EH (cell line): ENCODE measurements around the gene DARS1.
A peak's percentile ranks its signal among the peaks of the same experiment; 100 is the strongest.
"Not testable (repeated sequence)": the region's sequence is repeated elsewhere in the genome, so short reads cannot be mapped to it uniquely, and the experiment has no call there.

Experiments used
- DNase-seq: peaks from one replicate; pipeline ENCODE4 v3.0.0-alpha.2; 2015; ENCODE audit warnings: low read depth

The DARS1 gene

DNA sequence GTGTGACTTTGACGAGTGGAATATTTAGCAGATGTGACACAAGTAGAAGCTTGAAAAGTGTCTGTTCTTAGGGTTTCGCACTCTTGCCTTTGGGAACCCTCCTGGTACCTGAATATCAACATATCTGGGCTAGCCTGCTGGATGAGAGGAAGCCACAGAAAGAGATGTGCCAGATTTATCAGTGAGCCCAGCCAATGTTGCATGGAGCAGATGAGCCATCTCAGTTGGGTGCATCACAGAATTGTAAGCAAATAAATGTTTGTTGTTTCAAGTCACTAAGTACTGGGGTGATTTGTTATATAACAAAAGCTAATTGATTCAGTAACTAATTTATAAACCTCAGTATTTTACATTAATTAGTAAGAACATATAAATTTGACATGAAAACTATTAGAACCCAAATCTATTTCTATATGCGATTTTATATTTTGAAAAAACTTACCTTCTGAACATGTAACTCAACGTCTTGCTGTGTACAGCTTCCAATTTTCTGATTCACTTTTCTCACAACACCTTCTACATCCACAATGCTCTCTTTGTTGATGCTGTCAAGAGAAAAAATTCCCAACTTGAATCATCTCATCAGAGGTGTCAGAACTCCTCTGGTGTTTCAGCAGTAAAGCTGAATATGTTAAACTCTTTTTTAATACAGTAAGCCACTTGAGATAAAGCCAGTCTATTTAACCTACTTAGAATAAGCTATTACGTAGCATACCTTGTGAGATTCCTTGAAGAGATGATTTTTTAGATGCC, 42.3 kb downstream of the DARS1 start:
- DNase-seq, result no peak

- no peak for DNase-seq
Measured at GRCh38 chr2:135936524-135936923, 48.9 kb downstream of the DARS1 start.

DNA sequence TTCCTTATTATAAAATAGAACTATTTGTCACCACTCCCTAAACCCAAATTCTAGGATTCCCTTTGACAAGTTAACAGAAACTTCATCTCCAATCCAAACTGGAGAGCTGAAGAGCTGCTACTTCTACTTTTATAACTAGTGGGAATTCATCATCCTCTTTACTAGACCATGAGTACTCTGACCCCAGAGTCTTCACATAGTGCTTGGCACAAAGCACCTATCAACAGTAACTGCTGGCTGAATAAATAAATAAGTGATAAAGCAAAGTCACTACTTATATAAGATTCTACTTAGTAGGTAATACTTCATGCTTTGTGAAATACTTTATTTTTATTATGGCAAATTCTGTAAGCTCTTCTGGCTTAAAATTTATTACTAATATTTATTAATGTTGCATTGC, 49.5 kb downstream of the DARS1 start:
- no peak for DNase-seq

- DNase-seq, result no peak
Measured at GRCh38 chr2:135931776-135932443, 53.5 kb downstream of the DARS1 start.

GRCh38 chr2:135926605-135927004, 58.8 kb downstream of the DARS1 start:
- DNase-seq, result no peak

- peak; percentile 32 for DNase-seq
Measured at GRCh38 chr2:135925571-135925970, 59.9 kb downstream of the DARS1 start.

GRCh38 chr2:135916207-135916606, 69.2 kb downstream of the DARS1 start:
- peak; percentile 36 for DNase-seq

DNA sequence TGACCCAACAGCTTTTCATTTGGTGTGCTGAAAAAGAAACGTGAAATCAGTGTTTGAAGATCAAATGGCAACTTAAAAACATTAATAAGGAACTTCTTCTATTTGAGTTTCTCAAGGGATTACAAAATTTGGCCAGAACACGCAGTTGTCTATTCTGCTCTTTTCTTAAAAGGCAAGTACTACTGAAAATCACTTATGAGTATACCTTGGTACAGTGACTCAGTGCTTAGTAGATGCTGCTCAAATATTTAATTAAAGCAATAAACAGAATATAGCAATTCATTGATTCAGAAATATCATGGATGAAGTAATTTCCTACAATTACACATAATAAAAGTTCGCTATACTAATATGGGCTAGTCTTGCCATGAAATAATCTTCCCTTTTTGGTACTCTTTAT, 70.9 kb downstream of the DARS1 start:
- DNase-seq, result no peak

GRCh38 chr2:135913727-135914365, 71.6 kb downstream of the DARS1 start:
- DNase-seq, result peak; percentile 57

- DNase-seq, result peak; percentile 58
Measured at GRCh38 chr2:135909976-135910375, 75.5 kb downstream of the DARS1 start.

- no peak for DNase-seq
Measured at GRCh38 chr2:135905679-135906078, 79.7 kb downstream of the DARS1 start.

DNA sequence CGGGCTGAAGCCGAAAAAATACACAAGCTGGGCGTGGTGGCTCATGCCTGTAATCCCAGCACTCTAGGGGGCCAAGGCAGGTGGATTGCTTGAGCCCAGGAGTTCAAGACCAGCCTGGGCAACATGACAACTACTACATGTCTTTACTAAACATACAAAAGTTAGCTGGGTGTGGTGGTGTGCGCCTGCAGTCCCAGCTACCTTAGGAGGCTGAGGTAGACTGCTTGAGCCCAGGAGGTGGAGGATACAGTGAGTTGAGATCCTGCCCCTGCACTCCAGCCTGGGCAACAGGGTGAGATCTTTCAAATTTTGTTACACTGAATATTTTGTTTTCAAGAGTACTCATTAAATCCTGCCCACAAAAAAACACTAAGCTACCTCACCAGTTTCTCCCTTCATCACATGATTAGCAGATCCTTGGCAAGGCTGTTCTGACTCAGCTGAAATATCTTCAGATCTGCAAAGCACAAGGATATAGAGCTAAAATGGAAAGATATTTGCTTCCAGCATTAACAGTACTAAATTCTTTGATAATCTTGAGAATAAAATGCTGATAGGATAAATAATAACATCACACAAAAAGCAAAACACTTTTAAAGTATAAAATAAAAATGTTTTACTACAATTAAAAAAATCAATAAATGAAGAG, 81.0 kb downstream of the DARS1 start:
- peak; percentile 52 for DNase-seq

- no peak for DNase-seq
Measured at GRCh38 chr2:135903650-135904049, 81.8 kb downstream of the DARS1 start.

DNA sequence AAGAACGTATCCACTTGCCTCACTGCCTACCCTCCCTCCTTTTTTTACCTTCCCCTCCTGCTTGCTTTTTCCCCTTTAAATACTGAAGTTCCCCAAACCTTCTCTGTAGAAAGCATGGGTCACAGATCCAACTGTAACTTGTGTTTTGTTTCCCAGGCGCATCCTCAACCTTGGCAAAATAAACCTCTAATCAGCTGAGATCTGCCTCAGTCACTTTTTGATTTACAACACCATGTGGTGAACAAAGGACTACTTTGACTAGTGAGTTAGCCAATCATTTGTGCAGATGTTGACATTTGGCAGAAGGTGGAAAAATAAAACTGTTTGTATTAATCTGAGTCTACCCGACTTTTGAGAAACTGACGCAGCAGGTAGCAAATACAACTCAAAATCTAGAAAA, 85.9 kb downstream of the DARS1 start:
- DNase-seq, result no peak

GRCh38 chr2:135898234-135898786, 87.1 kb downstream of the DARS1 start:
- no peak for DNase-seq

GRCh38 chr2:135894930-135895329, 90.5 kb downstream of the DARS1 start:
- DNase-seq, result no peak

- no peak for DNase-seq
Measured at GRCh38 chr2:135893374-135893794, 92.0 kb downstream of the DARS1 start.

DNA sequence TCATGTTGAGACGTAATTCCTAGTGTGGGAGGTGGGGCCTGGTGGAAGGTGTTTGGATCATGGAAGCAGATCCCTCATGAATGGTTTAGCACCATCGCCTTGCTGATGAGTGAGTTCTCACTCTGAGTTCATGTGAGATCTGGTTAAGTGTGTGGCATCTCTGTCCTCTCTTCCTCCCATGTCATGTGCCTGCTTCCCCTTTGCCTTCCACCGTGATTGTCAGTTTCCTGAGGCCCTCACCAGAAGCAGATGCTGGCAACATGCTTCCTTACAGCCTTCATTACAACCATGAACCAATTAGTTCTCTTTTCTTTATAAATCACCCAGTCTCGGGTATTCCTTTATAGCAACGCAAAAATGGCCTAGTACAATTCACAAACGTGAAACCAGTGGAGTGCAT, 94.6 kb downstream of the DARS1 start:
- no peak for DNase-seq

DNA sequence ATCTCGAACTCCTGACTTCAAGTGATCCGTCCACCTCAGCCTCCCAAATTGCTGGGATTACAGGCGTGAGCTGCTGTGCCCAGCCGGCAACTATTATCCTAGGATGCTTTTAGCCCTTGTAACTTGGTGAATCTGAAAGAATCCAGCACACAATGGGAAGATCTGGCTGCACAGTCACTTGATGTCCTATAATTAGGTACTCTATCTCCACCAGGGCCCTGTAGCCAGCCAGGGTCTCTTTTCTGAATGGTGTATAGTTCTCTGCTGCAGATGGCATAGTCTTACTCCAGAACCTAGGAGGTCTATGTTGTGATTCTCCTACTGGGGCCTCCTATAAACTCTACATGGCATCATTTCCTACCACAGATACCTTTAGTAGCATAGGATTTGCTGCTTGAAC, 95.3 kb downstream of the DARS1 start:
- DNase-seq, result no peak

- DNase-seq, result not testable (repeated sequence)
Measured at GRCh38 chr2:135888587-135888986, 96.8 kb downstream of the DARS1 start.

GRCh38 chr2:135885709-135886108, 99.7 kb downstream of the DARS1 start:
- DNase-seq, result no peak

DNA sequence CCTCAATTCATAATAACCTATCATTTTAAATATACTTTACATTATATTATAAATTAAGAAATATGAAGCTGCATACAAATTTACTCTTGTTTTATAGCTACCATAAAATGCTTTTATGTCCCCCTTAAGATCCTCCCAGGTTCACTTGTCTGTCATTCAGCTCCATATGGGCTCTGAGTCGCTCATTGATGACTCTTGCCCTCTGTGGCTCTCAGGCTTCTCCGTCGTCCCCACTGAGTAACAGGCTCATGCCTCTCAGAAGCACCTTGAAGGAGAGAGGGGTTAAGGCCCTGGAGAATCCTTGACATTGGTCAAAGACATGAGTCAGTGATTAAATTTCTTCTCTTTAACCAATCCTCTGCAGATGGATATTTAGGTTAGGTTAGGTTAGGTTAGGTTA, 103.0 kb downstream of the DARS1 start:
- DNase-seq, result no peak
